ENCODE data around the gene DRC1.

DNA sequence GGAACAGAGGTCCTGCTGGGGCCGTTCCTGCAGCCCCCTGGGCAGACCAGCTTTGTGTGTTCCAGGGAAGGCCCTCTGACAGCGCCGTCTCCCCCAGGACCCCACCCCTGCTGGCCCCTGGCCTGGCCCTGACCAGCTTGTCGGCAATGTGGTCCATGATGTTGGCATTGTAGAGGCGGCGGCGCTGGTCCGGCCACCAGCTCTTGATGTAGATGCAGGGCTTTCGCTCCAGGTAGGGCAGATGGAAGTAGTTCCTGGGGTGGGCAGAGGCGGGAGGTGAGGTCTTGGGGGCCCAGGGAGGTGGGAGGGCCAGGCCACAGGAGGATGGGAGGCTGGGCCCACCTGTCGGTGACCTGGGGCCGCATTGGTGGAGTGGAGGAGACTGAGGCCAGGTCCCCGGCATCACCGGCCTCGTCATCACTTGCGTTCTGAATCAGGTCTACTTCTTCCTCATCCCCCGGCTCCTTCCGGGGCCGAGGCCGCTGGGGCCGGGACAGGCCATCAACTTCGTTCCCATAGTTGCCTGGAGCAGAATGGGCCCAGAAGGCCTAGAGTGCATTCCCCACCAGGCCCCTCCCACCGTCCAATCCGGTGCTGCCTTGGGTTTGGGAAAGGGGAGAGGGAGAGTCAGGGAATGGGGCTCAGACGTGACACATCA is 77.5 kb downstream of the DRC1 start:
- TF ChIP-seq, protein P1, sequence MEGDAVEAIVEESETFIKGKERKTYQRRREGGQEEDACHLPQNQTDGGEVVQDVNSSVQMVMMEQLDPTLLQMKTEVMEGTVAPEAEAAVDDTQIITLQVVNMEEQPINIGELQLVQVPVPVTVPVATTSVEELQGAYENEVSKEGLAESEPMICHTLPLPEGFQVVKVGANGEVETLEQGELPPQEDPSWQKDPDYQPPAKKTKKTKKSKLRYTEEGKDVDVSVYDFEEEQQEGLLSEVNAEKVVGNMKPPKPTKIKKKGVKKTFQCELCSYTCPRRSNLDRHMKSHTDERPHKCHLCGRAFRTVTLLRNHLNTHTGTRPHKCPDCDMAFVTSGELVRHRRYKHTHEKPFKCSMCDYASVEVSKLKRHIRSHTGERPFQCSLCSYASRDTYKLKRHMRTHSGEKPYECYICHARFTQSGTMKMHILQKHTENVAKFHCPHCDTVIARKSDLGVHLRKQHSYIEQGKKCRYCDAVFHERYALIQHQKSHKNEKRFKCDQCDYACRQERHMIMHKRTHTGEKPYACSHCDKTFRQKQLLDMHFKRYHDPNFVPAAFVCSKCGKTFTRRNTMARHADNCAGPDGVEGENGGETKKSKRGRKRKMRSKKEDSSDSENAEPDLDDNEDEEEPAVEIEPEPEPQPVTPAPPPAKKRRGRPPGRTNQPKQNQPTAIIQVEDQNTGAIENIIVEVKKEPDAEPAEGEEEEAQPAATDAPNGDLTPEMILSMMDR (conservative IDR thresholded peaks at IDR 0.05 in 1 of 2, IDR thresholded peaks at IDR 0.05 in 1 of 2; ENCODE audit: low read depth in 1 of 2, low read length in 2 of 2), result no peak
- no peak for TF ChIP-seq EZH2 (IDR thresholded peaks at IDR 0.05; ENCODE audit: low read length, missing control alignments)
